ENCODE measurements around the gene GNAT1. TPM values are rescaled to one million over a fixed set of nuclear protein-coding genes. Genes with fewer than 3 reads are reported as not detected.

GNAT1 gene
- total and polyA plus RNA-seq, 2 of the 13 experiments (the other 11 are each of a cell fraction or from before 2014, with no cell fraction given) = 0.15 TPM; not detected in 1

DNA sequence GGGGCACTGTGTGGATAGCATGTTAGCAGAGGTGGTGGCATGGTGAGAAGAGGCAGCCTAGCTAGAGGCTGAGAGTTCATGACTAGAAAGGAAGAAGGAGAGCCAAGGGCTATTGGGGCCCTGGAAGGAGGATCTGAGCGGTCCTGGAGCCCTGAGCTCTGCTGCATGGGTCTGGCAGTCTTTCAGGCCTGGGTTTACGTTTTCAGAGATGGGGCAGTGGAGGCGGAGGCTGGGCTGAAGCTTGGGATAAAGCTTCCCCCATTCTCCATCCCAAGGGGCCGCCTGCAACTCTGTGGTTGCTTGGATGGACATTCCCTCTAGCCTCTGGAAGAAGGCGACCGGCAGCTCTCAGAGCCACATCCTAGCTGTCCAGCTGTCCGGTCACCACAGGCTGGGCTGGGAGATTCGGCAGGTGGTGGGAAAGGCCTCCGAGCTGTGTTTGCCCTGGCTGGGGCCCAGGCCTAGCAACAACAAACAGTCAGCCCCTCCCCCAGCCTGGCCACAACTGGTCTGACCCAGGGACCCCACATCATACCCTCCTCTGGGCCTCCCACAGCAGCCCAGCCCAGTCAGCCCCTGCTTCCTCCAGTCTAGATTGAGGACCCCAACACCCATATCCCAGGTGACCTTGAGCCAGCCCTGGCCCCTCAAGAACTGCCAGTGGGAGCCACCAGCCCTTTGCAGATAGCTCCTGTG is 11.9 kb downstream of the GNAT1 start (continued):
- TF ChIP-seq ARID4A (CRISPR knock-in tag; IDR thresholded peaks at IDR 0.05; ENCODE audit: borderline replicate concordance) (peak; percentile 75; the same call in 1 of the 2 replicates), THYN1 (CRISPR knock-in tag; IDR thresholded peaks at IDR 0.05; ENCODE audit: borderline replicate concordance, low read depth) (no peak), ZNF883 (CRISPR knock-in tag; IDR thresholded peaks at IDR 0.05; ENCODE audit: not compliant biosample characterization) (no peak), LCORL (IDR thresholded peaks at IDR 0.05) (no peak), LCORL (CRISPR knock-in tag; IDR thresholded peaks at IDR 0.05) (peak; percentile 98), TAF15 (IDR thresholded peaks at IDR 0.05; ENCODE audit: low read depth, low read length, poor library complexity, severe bottlenecking) (no peak), ZNF3 (CRISPR knock-in tag; IDR thresholded peaks at IDR 0.05) (no peak), ZNF253 (CRISPR knock-in tag; IDR thresholded peaks at IDR 0.05; ENCODE audit: borderline replicate concordance) (0 out of 2 replicates have a peak, but pooled peaks have one; percentile 20), POLR2AphosphoS5 (IDR thresholded peaks at IDR 0.05; ENCODE audit: low read depth, low read length) (peak; percentile 72)
- TF ChIP-seq, protein P1, sequence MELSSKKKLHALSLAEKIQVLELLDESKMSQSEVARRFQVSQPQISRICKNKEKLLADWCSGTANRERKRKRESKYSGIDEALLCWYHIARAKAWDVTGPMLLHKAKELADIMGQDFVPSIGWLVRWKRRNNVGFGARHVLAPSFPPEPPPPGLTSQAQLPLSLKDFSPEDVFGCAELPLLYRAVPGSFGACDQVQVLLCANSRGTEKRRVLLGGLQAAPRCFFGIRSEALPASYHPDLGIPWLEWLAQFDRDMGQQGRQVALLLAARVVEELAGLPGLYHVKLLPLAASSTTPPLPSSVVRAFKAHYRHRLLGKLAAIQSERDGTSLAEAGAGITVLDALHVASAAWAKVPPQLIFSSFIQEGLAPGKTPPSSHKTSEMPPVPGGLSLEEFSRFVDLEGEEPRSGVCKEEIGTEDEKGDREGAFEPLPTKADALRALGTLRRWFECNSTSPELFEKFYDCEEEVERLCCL (CRISPR knock-in tag; IDR thresholded peaks at IDR 0.05; ENCODE audit: borderline replicate concordance) = no peak
- TF ChIP-seq, protein P2, sequence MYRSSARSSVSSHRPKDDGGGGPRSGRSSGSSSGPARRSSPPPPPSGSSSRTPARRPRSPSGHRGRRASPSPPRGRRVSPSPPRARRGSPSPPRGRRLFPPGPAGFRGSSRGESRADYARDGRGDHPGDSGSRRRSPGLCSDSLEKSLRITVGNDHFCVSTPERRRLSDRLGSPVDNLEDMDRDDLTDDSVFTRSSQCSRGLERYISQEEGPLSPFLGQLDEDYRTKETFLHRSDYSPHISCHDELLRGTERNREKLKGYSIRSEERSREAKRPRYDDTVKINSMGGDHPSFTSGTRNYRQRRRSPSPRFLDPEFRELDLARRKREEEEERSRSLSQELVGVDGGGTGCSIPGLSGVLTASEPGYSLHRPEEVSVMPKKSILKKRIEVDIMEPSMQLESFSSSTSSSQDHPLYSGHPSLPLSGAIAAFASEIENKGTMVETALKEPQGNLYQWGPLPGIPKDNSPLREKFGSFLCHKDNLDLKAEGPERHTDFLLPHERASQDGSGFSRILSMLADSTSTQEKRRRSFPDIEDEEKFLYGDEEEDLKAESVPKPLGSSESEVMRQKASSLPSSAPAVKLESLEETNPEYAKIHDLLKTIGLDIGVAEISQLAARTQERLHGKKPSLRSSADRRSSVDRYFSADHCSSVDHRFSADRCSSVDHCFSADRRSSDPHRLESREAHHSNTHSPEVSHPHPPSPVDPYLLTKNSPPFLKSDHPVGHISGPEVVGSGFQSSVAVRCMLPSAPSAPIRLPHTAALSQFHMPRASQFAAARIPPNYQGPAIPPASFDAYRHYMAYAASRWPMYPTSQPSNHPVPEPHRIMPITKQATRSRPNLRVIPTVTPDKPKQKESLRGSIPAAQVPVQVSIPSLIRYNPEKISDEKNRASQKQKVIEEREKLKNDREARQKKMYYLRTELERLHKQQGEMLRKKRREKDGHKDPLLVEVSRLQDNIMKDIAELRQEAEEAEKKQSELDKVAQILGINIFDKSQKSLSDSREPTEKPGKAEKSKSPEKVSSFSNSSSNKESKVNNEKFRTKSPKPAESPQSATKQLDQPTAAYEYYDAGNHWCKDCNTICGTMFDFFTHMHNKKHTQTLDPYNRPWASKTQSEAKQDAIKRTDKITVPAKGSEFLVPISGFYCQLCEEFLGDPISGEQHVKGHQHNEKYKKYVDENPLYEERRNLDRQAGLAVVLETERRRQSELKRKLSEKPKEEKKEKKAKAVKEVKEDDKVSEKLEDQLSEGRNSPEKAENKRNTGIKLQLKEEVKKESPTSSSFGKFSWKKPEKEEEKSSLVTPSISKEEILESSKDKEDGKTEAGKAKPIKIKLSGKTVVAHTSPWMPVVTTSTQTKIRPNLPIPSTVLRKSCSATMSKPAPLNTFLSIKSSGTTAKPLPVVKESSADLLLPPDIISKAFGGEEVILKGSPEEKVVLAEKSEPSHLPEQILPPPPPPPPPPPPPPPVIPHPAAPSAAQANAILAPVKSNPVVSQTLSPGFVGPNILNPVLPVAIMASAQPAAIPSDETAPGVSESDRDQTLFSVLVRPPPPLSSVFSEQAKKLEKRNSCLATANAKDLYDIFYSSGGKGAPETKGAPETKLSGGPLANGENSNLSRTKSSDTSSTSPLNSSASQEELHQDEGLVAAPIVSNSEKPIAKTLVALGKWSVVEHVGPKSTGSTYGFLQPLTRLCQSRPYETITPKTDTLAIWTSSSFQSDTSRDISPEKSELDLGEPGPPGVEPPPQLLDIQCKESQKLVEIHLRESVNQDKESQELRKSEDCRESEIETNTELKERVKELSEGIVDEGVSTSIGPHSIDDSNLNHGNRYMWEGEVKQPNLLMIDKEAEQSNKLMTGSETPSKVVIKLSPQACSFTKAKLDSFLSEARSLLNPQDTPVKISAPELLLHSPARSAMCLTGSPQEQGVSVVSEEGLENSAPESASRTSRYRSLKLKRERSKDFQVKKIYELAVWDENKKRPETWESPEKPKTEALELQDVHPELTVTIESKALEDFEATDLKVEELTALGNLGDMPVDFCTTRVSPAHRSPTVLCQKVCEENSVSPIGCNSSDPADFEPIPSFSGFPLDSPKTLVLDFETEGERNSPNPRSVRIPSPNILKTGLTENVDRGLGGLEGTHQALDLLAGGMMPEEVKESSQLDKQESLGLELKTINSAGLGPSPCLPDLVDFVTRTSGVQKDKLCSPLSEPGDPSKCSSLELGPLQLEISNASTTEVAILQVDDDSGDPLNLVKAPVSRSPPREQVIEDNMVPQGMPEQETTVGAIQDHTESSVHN (CRISPR knock-in tag; IDR thresholded peaks at IDR 0.05) = no peak
- TF ChIP-seq, protein P3, sequence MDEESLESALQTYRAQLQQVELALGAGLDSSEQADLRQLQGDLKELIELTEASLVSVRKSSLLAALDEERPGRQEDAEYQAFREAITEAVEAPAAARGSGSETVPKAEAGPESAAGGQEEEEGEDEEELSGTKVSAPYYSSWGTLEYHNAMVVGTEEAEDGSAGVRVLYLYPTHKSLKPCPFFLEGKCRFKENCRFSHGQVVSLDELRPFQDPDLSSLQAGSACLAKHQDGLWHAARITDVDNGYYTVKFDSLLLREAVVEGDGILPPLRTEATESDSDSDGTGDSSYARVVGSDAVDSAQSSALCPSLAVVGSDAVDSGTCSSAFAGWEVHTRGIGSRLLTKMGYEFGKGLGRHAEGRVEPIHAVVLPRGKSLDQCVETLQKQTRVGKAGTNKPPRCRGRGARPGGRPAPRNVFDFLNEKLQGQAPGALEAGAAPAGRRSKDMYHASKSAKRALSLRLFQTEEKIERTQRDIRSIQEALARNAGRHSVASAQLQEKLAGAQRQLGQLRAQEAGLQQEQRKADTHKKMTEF (CRISPR knock-in tag; IDR thresholded peaks at IDR 0.05) = peak; percentile 67; the same call in 1 of the 2 replicates

Measured in HepG2 (cell line).